ENCODE data around the gene ANXA8. TPM values are rescaled to one million over a fixed set of nuclear protein-coding genes. Genes with fewer than 3 reads are reported as not detected.
"Not testable (repeated sequence)": the region's sequence is repeated elsewhere in the genome, so short reads cannot be mapped to it uniquely, and the experiment has no call there.

ANXA8 gene
- total RNA-seq, 1 experiment from 2014 or later: 0.22 TPM

DNA sequence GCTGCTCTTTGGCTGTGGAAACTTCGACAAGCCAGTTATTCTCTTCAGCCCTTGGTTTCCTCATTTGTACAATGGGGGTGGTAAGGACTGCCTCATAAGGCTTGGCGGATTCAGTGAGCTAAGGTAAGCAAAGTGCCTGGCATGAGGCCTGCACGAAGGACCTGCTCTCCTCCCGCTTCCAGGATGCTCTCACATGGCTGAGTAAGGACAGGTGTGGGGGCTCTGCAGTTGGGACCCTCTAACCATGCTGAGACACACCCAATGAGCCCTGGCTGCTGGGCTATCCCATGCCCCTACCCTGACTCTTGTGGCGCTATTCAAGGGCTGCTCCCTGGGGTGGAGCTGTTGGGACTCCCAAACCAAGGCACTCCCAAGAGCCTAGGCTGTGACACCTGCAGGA lies 8.8 kb downstream of the ANXA8 start:
- DNase-seq; H4K91ac ChIP-seq (ENCODE audit: insufficient read length, low read depth, low read length); H3K79me1 ChIP-seq (ENCODE audit: insufficient read depth, low read depth, low read length, poor library complexity, severe bottlenecking); H3K9me3 Mint-ChIP-seq; H3K4me1 ChIP-seq (ENCODE audit: insufficient read depth, low read length); H2BK20ac ChIP-seq (ENCODE audit: low read depth, low read length, poor library complexity, severe bottlenecking); H2BK120ac ChIP-seq (ENCODE audit: low read depth, low read length, poor library complexity, severe bottlenecking); H4K5ac ChIP-seq (ENCODE audit: insufficient read length, low read depth, low read length); H3K27ac ChIP-seq (ENCODE audit: insufficient read length, low read depth, low read length); H3K4ac ChIP-seq (ENCODE audit: low read depth, low read length); H4K8ac ChIP-seq (replicated peaks; ENCODE audit: insufficient read length, low read depth, low read length); H3K36me3 Mint-ChIP-seq (ENCODE audit: insufficient read depth in 1 of 3, low read depth in 3 of 3); H3K56ac ChIP-seq (ENCODE audit: insufficient read length, low read depth, low read length); H2BK5ac ChIP-seq (ENCODE audit: insufficient read length, low read length); H3K18ac ChIP-seq (ENCODE audit: insufficient read length, low read depth, low read length); H3K23me2 ChIP-seq (ENCODE audit: insufficient read length, low read depth, low read length, poor library complexity, severe bottlenecking); H3K9me3 ChIP-seq (ENCODE audit: control insufficient read depth, low read depth, low read length); H3K4me2 ChIP-seq (ENCODE audit: insufficient read depth, insufficient read length, low read length); H2BK15ac ChIP-seq (ENCODE audit: low read depth, low read length); H2AK5ac ChIP-seq (ENCODE audit: insufficient read length, low read length); H3T11ph ChIP-seq (ENCODE audit: low read length); H3K23ac ChIP-seq (ENCODE audit: insufficient read length, low read depth, low read length); H3K27me3 ChIP-seq (ENCODE audit: insufficient read depth, low read length); H3K4me3 Mint-ChIP-seq; H3K79me2 ChIP-seq (ENCODE audit: insufficient read depth, low read length); H3K27me3 Mint-ChIP-seq (ENCODE audit: low read depth); H2BK12ac ChIP-seq (ENCODE audit: insufficient read length, low read depth, low read length); H4K20me1 ChIP-seq (ENCODE audit: control insufficient read depth, insufficient read depth, insufficient read length); H3K4me1 Mint-ChIP-seq; H3K14ac ChIP-seq (ENCODE audit: insufficient read depth, low read length); H3K9ac ChIP-seq (ENCODE audit: extremely low read depth, insufficient read length, low read length); H2AFZ ChIP-seq (ENCODE audit: low read length); H3K27ac Mint-ChIP-seq: not testable (repeated sequence)
- no CpG with 5 or more reads among the region's 5 CpGs for WGBS (ENCODE audit: extremely low coverage, insufficient read length, low lambda C conversion rate)

DNA sequence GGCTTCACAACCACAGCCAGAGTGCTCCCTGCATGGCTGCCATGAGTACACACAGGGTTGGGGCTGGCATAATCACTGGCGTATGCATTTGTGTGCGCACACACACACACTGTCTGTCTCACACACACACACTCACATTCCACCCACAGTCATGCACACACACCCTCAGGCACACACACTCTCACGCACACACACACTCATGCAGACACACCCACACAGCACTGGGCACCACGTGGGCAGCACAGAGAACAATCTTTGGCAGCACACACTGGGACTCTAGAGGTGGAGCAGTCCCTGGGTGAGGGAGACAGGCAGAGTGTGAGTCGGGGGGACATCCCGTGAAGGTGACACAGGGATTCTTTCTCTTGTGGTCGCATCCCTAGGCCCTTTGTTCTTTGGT lies 10.4 kb downstream of the ANXA8 start:
- H3K4me3 Mint-ChIP-seq: not testable (repeated sequence)

More for the DNA sequence above, 10.4 kb downstream of the ANXA8 start:
- not testable (repeated sequence) for H4K8ac ChIP-seq (replicated peaks; ENCODE audit: insufficient read length, low read depth, low read length); H2BK120ac ChIP-seq (ENCODE audit: low read depth, low read length, poor library complexity, severe bottlenecking); H3K23ac ChIP-seq (ENCODE audit: insufficient read length, low read depth, low read length); H2BK5ac ChIP-seq (ENCODE audit: insufficient read length, low read length); H3K14ac ChIP-seq (ENCODE audit: insufficient read depth, low read length); H2AK5ac ChIP-seq (ENCODE audit: insufficient read length, low read length); H3K4me1 ChIP-seq (ENCODE audit: insufficient read depth, low read length); H3K9ac ChIP-seq (ENCODE audit: extremely low read depth, insufficient read length, low read length); H3T11ph ChIP-seq (ENCODE audit: low read length); H2BK12ac ChIP-seq (ENCODE audit: insufficient read length, low read depth, low read length); H3K27me3 Mint-ChIP-seq (ENCODE audit: low read depth); DNase-seq; H3K9me3 Mint-ChIP-seq; H4K91ac ChIP-seq (ENCODE audit: insufficient read length, low read depth, low read length); H2BK15ac ChIP-seq (ENCODE audit: low read depth, low read length); H3K23me2 ChIP-seq (ENCODE audit: insufficient read length, low read depth, low read length, poor library complexity, severe bottlenecking); H2AFZ ChIP-seq (ENCODE audit: low read length); H4K20me1 ChIP-seq (ENCODE audit: control insufficient read depth, insufficient read depth, insufficient read length); H3K27ac Mint-ChIP-seq; H3K4ac ChIP-seq (ENCODE audit: low read depth, low read length); H3K18ac ChIP-seq (ENCODE audit: insufficient read length, low read depth, low read length); H3K9me3 ChIP-seq (ENCODE audit: control insufficient read depth, low read depth, low read length); H3K27ac ChIP-seq (ENCODE audit: insufficient read length, low read depth, low read length); H3K4me1 Mint-ChIP-seq; H3K27me3 ChIP-seq (ENCODE audit: insufficient read depth, low read length); H2BK20ac ChIP-seq (ENCODE audit: low read depth, low read length, poor library complexity, severe bottlenecking); H3K79me1 ChIP-seq (ENCODE audit: insufficient read depth, low read depth, low read length, poor library complexity, severe bottlenecking); H3K36me3 Mint-ChIP-seq (ENCODE audit: insufficient read depth in 1 of 3, low read depth in 3 of 3); H3K79me2 ChIP-seq (ENCODE audit: insufficient read depth, low read length); H4K5ac ChIP-seq (ENCODE audit: insufficient read length, low read depth, low read length); H3K4me2 ChIP-seq (ENCODE audit: insufficient read depth, insufficient read length, low read length); H3K56ac ChIP-seq (ENCODE audit: insufficient read length, low read depth, low read length)
- WGBS (ENCODE audit: extremely low coverage, insufficient read length, low lambda C conversion rate): no CpG with 5 or more reads among the region's 7 CpGs
